T-helper 1 cell treated with Interleukin-12 subunit alpha and Interleukin-12 subunit beta and Interleukin-4 antibody, amounts not matched to agents 30 μg/mL and 1 μg/mL, for 36 hours (primary cell): ENCODE measurements around the gene MED4.

Experiments
- H3K27ac Mint-ChIP-seq: one replicate; pipeline ENCODE4 v1.8.0; 2021; ENCODE audit warnings: mild to moderate bottlenecking, mixed read lengths
- H3K27me3 Mint-ChIP-seq: one replicate; pipeline ENCODE4 v1.8.0; 2021; ENCODE audit warnings: low read depth, mixed read lengths
- H3K36me3 Mint-ChIP-seq: one replicate; pipeline ENCODE4 v1.8.0; 2021; ENCODE audit warnings: low read depth, mixed read lengths
- H3K4me1 Mint-ChIP-seq: one replicate; pipeline ENCODE4 v1.8.0; 2021; ENCODE audit warnings: low read depth, mixed read lengths
- H3K4me3 Mint-ChIP-seq: one replicate; pipeline ENCODE4 v1.8.0; 2021; ENCODE audit warnings: mild to moderate bottlenecking, moderate library complexity, mixed read lengths
- H3K9me3 Mint-ChIP-seq: one replicate; pipeline ENCODE4 v1.8.0; 2021; ENCODE audit warnings: mixed read lengths

The MED4 gene

GRCh38 chr13:48094781-48095502 is at the start of gene MED4:
TSS of gene MED4 (minus strand) at chr13:48095104. CDS start at chr13:48095078, 26 bp downstream.
- Mint-ChIP-seq H3K4me3 (peak within 1 kb of the TSS; percentile 96), H3K9me3 (peaks cover 5% of the 10 kb centered on the region), H3K4me1 (peaks cover 27% of the 10 kb centered on the region), H3K36me3 (peaks cover 6% of the 10 kb centered on the region), H3K27me3 (peaks cover 5% of the 10 kb centered on the region), H3K27ac (peak within 1 kb of the TSS; percentile 89)

DNA sequence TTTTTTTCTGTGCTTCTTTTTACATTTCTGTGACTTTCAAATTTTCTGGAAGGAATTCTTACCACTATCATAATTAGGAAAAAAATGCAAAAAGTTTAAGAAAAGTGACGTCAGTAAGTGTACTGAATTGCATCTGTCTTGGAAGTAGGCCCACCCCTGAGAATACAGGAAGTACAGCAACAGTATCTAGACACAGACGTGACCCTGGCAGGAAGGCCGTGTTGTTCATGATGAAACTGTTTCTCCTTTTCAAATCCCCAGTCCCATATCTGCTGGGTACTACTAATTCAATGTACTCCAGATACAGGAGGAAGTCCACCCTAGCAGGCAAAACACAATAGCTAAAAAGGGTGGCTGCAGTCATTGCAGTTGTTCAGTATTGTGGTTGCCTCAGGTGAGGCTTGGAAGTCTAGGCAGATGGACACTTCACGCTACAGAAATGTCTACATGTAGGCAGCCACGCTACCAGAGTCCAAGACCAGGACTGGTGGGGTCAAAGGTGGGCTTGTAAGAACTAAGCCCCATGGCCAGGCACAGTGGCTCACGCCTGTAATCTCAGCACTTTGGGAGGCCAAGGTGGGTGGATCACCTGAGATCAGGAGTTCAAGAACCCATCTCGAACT is 49.6 kb upstream of the MED4 start:
- H3K36me3 Mint-ChIP-seq, result no peaks in the 10 kb centered on the region
- peaks cover 9% of the 10 kb centered on the region for H3K4me1 Mint-ChIP-seq
- H3K27ac Mint-ChIP-seq, result no peak overlapping the region
- H3K27me3 Mint-ChIP-seq, result peaks cover 5% of the 10 kb centered on the region
- no peaks in the 10 kb centered on the region for H3K9me3 Mint-ChIP-seq
- no peak overlapping the region for H3K4me3 Mint-ChIP-seq

DNA sequence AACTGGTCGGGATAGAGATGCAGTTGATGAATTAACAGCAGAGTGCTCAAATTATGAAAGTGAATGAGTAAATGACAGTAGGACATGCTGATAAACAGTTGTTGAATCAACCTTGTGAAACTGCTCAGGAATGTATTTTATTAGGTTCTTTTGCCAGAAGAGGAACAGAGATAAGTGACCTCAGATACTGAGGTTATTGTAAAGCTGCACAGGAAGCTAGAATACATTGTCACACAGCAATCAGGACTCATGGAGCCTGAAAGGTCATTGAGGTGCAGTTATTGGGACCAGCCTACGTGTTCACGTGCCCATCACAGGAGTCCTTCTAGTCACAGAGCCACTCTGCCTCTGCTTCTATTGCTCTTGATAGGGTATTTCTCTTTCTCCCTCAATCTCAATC is 47.5 kb upstream of the MED4 start:
- Mint-ChIP-seq H3K27me3 (peaks cover 8% of the 10 kb centered on the region), H3K4me1 (peaks cover 9% of the 10 kb centered on the region), H3K36me3 (no peaks in the 10 kb centered on the region), H3K4me3 (no peak overlapping the region), H3K27ac (no peak overlapping the region), H3K9me3 (no peaks in the 10 kb centered on the region)

DNA sequence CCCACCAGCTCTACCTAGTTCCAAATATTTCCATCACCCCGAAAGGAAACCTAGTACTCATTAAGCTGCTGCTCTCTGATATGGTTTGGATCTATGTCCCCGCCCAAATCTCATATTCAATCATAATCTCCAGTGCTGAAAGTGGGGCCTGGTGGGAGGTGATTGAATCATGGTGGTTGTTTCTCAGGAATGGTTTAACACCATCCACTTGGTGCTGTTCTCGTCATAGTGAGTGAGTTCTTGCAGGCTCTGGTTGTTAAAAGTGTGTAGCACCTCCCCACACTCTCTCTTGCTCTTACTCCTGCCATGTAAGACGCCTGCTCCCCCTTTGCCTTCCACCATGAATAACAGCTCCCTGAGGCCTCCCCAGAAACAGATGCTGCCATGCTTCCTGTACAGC is 43.4 kb upstream of the MED4 start:
- Mint-ChIP-seq H3K4me3 (no peak overlapping the region), H3K27ac (no peak overlapping the region), H3K9me3 (no peaks in the 10 kb centered on the region), H3K36me3 (no peaks in the 10 kb centered on the region), H3K4me1 (peaks cover 1% of the 10 kb centered on the region), H3K27me3 (peaks cover 26% of the 10 kb centered on the region)

GRCh38 chr13:48132961-48133360 is 38.1 kb upstream of the MED4 start:
- H3K27ac Mint-ChIP-seq, result no peak overlapping the region
- no peaks in the 10 kb centered on the region for H3K4me1 Mint-ChIP-seq
- H3K36me3 Mint-ChIP-seq, result no peaks in the 10 kb centered on the region
- H3K27me3 Mint-ChIP-seq, result peaks cover 35% of the 10 kb centered on the region
- no peaks in the 10 kb centered on the region for H3K9me3 Mint-ChIP-seq
- H3K4me3 Mint-ChIP-seq, result no peak overlapping the region

- H3K36me3 Mint-ChIP-seq, result no peaks in the 10 kb centered on the region
- H3K27ac Mint-ChIP-seq, result no peak overlapping the region
- H3K27me3 Mint-ChIP-seq, result peaks cover 29% of the 10 kb centered on the region
- H3K4me3 Mint-ChIP-seq, result no peak overlapping the region
- H3K4me1 Mint-ChIP-seq, result peaks cover 7% of the 10 kb centered on the region
- H3K9me3 Mint-ChIP-seq, result no peaks in the 10 kb centered on the region
Measured at GRCh38 chr13:48131533-48131932, 36.6 kb upstream of the MED4 start.

- H3K36me3 Mint-ChIP-seq, result no peaks in the 10 kb centered on the region
- peak overlapping the region; percentile 24 for H3K27ac Mint-ChIP-seq
- peaks cover 7% of the 10 kb centered on the region for H3K4me1 Mint-ChIP-seq
- no peak overlapping the region for H3K4me3 Mint-ChIP-seq
- peaks cover 13% of the 10 kb centered on the region for H3K27me3 Mint-ChIP-seq
- H3K9me3 Mint-ChIP-seq, result no peaks in the 10 kb centered on the region
Measured at GRCh38 chr13:48126944-48127830, 32.3 kb upstream of the MED4 start.

DNA sequence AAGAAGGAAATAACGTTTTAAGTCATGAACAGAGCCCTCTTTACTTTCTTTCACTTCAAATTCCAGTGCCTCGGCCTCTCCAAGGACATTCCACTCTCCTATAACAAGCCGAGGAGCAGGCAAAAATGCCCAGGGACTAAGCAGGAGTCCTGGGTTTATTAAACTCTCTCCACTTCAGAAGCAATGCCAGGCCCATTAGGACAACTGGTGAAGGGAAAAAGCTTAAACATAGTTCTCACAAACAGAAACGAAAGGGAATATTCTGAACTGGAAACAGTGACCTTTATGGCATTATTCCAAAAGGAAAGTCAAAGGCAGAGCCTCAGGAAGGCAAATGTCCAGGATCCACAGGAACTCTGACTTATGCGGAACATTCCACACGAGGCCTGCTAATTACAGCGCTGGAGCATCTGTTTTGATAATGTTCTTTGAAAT is 30.9 kb upstream of the MED4 start:
- Mint-ChIP-seq H3K4me3 (no peak overlapping the region), H3K27ac (no peak overlapping the region), H3K27me3 (peaks cover 10% of the 10 kb centered on the region), H3K36me3 (no peaks in the 10 kb centered on the region), H3K4me1 (peaks cover 7% of the 10 kb centered on the region), H3K9me3 (no peaks in the 10 kb centered on the region)

- peaks cover 7% of the 10 kb centered on the region for H3K4me1 Mint-ChIP-seq
- no peak overlapping the region for H3K27ac Mint-ChIP-seq
- peaks cover 17% of the 10 kb centered on the region for H3K27me3 Mint-ChIP-seq
Measured at GRCh38 chr13:48123812-48124211, 28.9 kb upstream of the MED4 start.

GRCh38 chr13:48121733-48122132 is 26.8 kb upstream of the MED4 start:
- H3K27me3 Mint-ChIP-seq, result peaks cover 17% of the 10 kb centered on the region
- H3K27ac Mint-ChIP-seq, result no peak overlapping the region
- no peak overlapping the region for H3K4me3 Mint-ChIP-seq
- peaks cover under 1% of the 10 kb centered on the region for H3K4me1 Mint-ChIP-seq
- no peaks in the 10 kb centered on the region for H3K36me3 Mint-ChIP-seq
- no peaks in the 10 kb centered on the region for H3K9me3 Mint-ChIP-seq

More at GRCh38 chr13:48123812-48124211, 28.9 kb upstream of the MED4 start:
- Mint-ChIP-seq H3K36me3 (no peaks in the 10 kb centered on the region), H3K4me3 (no peak overlapping the region), H3K9me3 (no peaks in the 10 kb centered on the region)

- peaks cover 17% of the 10 kb centered on the region for H3K27me3 Mint-ChIP-seq
Measured at GRCh38 chr13:48120241-48120640, 25.3 kb upstream of the MED4 start.

GRCh38 chr13:48118030-48118429 is 23.1 kb upstream of the MED4 start:
- Mint-ChIP-seq H3K27ac (no peak overlapping the region), H3K4me1 (peaks cover 3% of the 10 kb centered on the region), H3K9me3 (no peaks in the 10 kb centered on the region), H3K4me3 (no peak overlapping the region), H3K27me3 (peaks cover 20% of the 10 kb centered on the region), H3K36me3 (no peaks in the 10 kb centered on the region)

More at GRCh38 chr13:48120241-48120640, 25.3 kb upstream of the MED4 start:
- Mint-ChIP-seq H3K4me3 (no peak overlapping the region), H3K36me3 (no peaks in the 10 kb centered on the region), H3K4me1 (no peaks in the 10 kb centered on the region), H3K9me3 (no peaks in the 10 kb centered on the region), H3K27ac (no peak overlapping the region)

- Mint-ChIP-seq H3K27ac (no peak overlapping the region), H3K36me3 (no peaks in the 10 kb centered on the region), H3K9me3 (no peaks in the 10 kb centered on the region), H3K4me1 (peaks cover 3% of the 10 kb centered on the region), H3K4me3 (no peak overlapping the region), H3K27me3 (peaks cover 16% of the 10 kb centered on the region)
Measured at GRCh38 chr13:48116808-48117207, 21.9 kb upstream of the MED4 start.

GRCh38 chr13:48113756-48114130 is 18.8 kb upstream of the MED4 start:
- peaks cover 3% of the 10 kb centered on the region for H3K4me1 Mint-ChIP-seq
- H3K27me3 Mint-ChIP-seq, result peaks cover 21% of the 10 kb centered on the region
- H3K4me3 Mint-ChIP-seq, result no peak overlapping the region
- no peaks in the 10 kb centered on the region for H3K9me3 Mint-ChIP-seq
- no peak overlapping the region for H3K27ac Mint-ChIP-seq
- H3K36me3 Mint-ChIP-seq, result no peaks in the 10 kb centered on the region
